Globus pallidus (tissue), 1 donor: Measurements from ENCODE around the gene CPNE1.
"Not testable (repeated sequence)": the region's sequence is repeated elsewhere in the genome, so short reads cannot be mapped to it uniquely, and the experiment has no call there.

Experiments
- DNase-seq: peaks from one replicate; pipeline ENCODE4 v3.0.0-alpha.2; 2015; ENCODE audit warnings: low spot score

CPNE1 gene

GRCh38 chr20:35698298-35699126, 33.8 kb upstream of the CPNE1 start:
- no peak for DNase-seq

- DNase-seq: no peak
Measured at GRCh38 chr20:35697696-35698297, 33.1 kb upstream of the CPNE1 start.

- no peak for DNase-seq
Measured at GRCh38 chr20:35695978-35696377, 31.3 kb upstream of the CPNE1 start.

- DNase-seq: no peak
Measured at GRCh38 chr20:35695245-35695749, 30.6 kb upstream of the CPNE1 start.

- DNase-seq: no peak
Measured at GRCh38 chr20:35690265-35690664, 25.6 kb upstream of the CPNE1 start.

- not testable (repeated sequence) for DNase-seq
Measured at GRCh38 chr20:35686872-35687271, 22.2 kb upstream of the CPNE1 start.

- not testable (repeated sequence) for DNase-seq
Measured at GRCh38 chr20:35685368-35685767, 20.7 kb upstream of the CPNE1 start.

- DNase-seq: no peak
Measured at GRCh38 chr20:35681960-35682359, 17.3 kb upstream of the CPNE1 start.

- DNase-seq: no peak
Measured at GRCh38 chr20:35680452-35681183, 15.9 kb upstream of the CPNE1 start.

GRCh38 chr20:35674921-35675320, 10.2 kb upstream of the CPNE1 start:
- no peak for DNase-seq

GRCh38 chr20:35673884-35674283, 9.2 kb upstream of the CPNE1 start:
- no peak for DNase-seq

GRCh38 chr20:35669681-35670080, 5.0 kb upstream of the CPNE1 start:
- no peak for DNase-seq

GRCh38 chr20:35669221-35669620, 4.5 kb upstream of the CPNE1 start:
- no peak for DNase-seq

- no peak for DNase-seq
Measured at GRCh38 chr20:35665949-35666288, 1.2 kb upstream of the CPNE1 start.

GRCh38 chr20:35663516-35664465, 909 bp downstream of the CPNE1 start:
- DNase-seq: peak; percentile 38

GRCh38 chr20:35662551-35662950, 2.1 kb downstream of the CPNE1 start:
- DNase-seq: no peak

GRCh38 chr20:35661908-35662307, 2.8 kb downstream of the CPNE1 start:
- DNase-seq: no peak

- DNase-seq: no peak
Measured at GRCh38 chr20:35661053-35661452, 3.6 kb downstream of the CPNE1 start.

- no peak for DNase-seq
Measured at GRCh38 chr20:35660122-35660937, 4.4 kb downstream of the CPNE1 start.

- DNase-seq: no peak
Measured at GRCh38 chr20:35657271-35657670, 7.4 kb downstream of the CPNE1 start.

GRCh38 chr20:35654415-35654814, 10.3 kb downstream of the CPNE1 start:
- DNase-seq: no peak
